Ecto neural progenitor cell (in vitro differentiated cells): ENCODE measurements around the gene KRTAP10-2.
"Not testable (repeated sequence)": the region's sequence is repeated elsewhere in the genome, so short reads cannot be mapped to it uniquely, and the experiment has no call there.

Source experiments
- DNase-seq: peaks from one replicate; pipeline ENCODE4 v3.0.0-alpha.2; 2018; ENCODE audit warnings: low spot score

KRTAP10-2 gene, protein sequence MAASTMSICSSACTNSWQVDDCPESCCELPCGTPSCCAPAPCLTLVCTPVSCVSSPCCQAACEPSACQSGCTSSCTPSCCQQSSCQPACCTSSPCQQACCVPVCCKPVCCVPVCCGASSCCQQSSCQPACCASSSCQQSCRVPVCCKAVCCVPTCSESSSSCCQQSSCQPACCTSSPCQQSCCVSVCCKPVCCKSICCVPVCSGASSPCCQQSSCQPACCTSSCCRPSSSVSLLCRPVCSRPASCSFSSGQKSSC

DNA sequence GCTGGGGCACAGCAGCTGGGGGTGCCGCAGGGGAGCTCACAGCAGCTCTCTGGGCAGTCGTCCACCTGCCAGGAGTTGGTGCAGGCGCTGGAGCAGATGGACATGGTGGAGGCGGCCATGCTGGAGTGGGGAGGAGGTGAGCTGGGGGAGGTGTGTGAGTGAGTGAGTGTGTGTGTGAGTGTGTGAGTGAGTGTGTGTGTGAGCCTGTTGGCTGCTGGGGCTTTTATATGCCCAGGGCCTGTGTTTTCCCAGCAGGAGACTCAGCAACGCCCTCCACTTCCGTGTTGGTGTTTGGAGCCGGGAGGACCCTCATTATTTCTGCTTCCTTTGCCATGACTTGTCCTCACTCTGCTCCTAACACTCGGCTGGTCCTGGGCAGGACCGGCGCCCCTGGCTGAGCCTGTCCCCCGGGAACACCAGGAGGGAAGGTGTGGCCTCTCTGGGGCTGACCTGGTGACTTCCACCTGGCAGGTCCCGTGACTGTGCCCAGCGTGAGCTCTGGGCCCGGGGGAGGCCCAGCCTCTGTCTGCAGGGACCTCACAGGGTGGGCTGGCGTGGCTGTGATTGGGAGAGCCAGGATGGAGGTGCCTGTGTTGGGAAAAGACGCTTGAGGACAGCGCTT is at the start of gene KRTAP10-2:
Gene KRTAP10-2, minus strand, starts transcription at position 166 of the 622 bp plus-strand sequence. Its CDS starts 47 bp downstream, at position 119.
- peak; percentile 45 for DNase-seq

DNA sequence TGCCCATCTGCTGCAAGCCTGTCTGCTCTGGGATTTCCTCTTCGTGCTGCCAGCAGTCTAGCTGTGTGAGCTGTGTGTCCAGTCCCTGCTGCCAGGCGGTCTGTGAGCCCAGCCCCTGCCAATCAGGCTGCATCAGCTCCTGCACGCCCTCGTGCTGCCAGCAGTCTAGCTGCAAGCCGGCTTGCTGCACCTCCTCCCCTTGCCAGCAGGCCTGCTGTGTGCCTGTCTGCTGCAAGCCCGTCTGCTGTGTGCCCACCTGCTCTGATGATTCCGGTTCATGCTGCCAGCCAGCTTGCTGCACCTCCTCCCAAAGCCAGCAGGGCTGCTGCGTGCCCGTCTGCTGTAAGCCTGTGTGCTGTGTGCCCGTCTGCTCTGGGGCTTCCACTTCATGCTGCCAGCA is 49.8 kb upstream of the KRTAP10-2 start:
- DNase-seq: not testable (repeated sequence)

DNA sequence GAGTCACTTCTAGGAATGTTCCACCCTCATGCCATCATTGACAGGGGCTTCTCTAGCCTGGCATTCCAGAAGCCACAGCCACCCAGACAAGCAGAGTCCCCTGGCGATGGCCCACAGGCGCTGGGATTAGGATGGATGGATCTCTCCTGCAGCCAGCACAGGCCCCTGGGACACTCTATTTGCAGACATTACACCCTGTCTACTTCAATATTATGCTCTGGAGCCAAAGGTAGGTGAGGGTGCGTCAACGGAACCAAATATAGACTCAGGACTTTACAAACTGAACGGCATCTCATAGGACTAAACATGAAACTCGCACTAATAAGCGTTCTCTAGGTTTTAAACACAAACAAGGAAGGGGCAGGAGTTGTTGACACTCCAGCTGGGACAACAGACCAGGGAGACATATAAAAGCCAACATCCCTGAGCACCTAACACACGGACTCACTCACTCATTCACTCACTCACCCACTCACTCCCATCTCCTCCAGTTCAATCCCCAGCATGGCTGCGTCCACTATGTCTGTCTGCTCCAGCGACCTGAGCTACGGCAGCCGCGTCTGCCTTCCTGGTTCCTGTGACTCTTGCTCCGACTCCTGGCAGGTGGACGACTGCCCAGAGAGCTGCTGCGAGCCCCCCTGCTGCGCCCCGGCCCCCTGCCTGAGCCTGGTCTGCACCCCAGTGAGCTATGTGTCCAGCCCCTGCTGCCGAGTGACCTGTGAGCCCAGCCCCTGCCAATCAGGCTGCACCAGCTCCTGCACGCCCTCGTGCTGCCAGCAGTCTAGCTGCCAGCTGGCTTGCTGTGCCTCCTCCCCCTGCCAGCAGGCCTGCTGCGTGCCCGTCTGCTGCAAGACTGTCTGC is 49.0 kb upstream of the KRTAP10-2 start, which contains the start of gene KRTAP10-7:
Gene KRTAP10-7, plus strand, starts transcription at position 480 of the 861 bp plus-strand sequence. Its CDS starts 25 bp downstream, at position 505.
- DNase-seq: not testable (repeated sequence)

DNA sequence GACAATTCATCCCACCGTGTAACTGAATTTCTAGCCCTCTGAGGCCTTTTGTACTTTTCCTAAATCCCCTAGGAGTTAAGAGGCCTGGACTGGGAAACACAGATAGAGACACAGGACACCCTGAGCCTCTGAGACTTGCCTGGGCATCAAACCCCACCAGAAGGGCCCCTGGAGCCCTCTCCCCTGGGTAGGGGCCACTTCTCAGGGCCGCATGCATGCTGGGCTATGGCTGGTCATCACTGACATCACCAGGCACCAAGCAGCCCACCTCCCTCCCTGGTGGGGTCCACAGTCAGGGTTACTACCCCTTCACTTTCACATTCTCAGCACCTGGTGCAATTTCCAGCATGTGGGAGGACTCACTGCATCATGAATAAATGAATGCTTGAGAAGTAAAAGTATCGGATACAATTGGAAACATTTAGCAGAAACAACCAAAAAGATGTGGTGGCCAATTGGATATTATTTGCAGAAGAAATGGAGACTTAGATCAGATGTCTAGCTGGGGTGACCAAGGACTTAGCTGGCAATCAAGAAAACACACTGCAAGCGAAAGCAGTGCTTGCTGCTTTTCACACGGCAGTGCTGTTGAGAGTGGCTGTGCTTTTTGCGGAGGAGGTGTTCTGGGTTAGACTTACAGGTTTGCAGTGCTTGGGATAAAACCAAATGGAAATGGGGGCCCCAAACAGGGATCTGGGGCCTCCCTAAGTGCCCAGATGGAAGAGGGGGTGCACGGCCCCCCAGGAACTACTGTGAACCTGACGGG is 48.1 kb upstream of the KRTAP10-2 start:
- no peak for DNase-seq

DNA sequence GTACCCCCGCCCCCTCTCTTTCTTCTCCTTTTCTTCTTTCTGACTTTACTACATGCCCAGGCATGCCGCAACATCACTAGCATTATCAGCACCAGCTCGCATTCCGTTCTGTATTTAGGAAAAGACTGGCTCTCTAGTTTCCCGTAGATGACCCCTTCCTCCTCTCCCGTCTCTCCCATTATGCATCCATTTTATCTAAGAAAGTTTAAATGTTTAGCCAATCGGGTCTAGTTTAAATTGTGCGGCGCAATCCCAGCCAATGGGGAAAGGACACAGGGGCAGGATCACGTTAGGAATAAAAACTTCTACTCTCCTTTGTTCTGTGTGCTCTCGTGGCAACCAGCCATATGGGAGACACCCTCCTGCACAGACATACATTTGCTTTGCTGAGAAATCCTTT is 46.8 kb upstream of the KRTAP10-2 start:
- no peak for DNase-seq

DNA sequence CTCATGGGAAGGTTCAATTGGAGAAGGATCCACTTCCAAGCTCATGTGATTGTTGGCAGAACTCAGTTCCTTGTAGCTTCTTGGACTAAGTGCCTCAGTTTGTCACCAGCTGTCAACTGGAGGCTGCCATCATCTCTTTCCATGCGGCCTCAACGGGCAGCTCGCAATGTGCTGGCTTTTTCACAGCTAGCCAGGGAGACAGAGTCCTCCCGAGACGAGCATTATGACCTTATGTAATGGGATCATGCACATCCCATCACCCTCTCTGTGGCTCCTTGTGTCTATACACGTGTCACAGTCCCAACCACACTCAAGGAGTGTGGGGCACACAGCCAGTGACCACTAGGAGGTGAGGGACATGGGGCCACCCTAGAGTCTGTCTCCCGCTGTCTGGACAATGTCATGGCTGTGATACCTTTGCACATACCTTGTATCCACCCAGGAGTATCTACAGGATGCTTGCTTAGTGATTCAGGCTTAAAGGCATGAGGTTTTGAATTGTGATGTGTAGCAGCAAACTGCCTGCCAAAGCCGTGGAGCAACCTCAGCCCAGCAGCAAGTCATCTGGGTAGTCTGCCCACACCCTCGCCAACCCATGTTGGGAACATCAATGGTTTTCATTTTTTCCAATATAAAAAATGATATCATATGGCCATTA is 44.9 kb upstream of the KRTAP10-2 start:
- no peak for DNase-seq

DNA sequence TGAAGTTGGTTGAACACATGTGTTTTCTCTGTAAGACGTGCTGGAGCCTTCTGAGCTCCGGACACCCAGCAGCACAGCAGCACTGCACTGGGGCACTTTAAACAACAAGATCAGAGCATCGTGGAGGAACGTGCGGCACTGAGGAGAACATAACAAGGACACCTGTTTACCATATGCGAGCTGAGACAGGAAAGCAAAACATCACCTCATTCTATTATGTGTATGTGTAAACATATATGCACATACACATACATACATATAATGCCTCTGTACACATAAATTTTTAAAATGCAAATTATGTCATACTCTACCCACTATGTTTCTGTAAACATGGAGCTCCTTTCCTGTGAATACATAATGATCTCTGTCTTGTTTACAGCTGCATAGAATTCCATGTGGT is 44.2 kb upstream of the KRTAP10-2 start:
- no peak for DNase-seq

DNA sequence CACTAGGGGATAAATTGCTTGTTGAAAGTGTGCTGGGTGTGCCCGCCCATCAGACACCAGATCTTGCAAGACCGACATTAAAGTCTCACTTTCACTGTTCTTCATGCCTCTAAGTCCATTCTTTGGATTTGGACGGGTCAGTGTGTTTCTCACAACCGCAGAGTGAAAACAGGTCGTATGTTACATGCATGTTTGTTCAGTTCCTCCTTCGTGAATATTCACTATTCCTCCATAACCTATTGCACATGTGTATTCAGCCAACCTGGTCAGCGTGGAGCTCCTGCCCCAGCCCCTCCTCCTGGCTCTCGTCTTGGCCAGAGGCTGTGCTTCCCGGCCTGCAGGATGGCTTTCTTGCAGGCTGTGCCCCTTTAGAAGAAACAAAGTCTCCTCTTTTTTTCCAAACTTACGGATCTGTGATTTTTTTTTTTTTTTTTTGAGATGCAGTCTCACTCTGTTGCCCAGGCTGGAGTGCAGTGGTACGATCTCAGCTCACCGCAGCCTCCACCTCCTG is 43.2 kb upstream of the KRTAP10-2 start:
- DNase-seq: no peak

DNA sequence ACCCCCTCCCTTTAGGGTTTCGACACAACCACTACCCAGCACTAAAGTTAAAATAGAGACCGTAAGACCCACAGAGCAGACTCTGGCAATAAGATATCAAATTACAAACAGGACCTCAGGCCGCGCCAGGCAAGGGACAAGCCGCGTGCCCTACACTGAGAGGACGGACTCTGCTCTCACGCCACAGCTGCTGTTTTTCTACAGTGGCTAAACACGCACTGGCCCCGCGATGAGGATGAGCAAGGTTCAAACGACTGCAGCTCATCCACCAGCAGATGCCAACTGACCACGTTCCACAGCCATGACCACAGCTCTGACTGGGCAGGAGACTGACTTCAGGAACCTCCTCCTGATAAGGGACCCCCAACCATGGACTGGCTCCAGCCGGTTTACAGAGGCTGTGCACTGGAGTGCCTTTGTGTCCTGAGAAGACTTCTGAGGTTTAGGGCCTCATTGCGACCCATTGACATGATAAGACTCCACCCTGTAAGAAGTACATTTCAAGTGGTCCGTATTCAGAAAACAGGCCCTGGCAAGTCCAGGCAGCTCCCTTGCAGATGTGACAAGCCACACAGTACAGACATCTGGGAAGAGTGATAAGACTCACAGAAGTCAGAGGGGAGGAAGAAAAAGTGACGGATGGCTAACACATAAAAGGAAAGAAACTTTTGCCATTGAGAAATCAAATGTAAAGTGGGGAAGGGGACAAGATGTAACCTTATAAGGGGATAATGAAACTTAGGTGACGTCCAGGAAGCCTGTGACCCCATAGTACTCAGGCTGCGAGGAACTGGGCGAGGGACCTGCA is 42.5 kb upstream of the KRTAP10-2 start:
- DNase-seq: peak; percentile 44

DNA sequence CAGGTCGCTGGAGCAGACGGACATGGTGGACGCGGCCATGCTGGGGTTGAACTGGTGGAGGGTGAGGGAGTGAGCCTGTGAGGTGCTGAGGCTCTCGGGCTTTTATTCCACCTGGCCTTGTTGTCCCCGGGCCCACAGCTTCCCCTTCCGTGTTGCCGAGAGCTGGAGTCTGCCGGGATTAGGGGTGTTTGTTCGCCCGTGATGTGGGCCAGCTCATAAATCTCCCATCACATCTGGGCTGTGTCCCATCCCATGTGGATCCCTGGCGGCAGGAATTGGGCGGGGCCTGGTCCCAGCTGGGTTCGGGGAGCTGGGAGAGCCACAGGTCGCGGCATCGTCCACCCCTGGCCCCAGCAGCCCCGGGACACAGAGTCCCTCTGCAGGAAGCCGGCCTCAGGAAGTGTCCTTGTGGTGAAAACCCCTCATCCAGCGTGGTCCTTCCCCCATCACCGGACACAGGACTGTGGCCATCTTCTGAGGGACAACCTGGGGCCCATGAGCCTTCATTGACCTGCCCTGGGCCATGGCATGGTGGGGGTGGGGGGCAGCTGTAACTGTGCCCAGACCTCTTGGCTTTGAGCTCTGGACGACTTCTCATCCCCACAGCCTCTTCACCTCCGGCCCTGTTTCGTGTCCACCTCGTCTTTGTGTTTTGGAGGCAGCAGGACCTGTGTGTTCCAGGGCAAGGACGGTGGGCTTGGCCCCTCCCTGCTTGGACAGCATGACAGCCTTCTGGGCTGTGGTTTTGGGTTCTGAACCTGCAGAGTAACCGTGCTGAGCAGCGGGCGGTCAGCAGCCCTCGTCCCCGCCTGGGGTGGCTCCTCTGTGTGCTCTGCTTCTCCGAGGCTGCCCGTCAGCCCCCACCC is 41.4 kb upstream of the KRTAP10-2 start, which contains the start of gene KRTAP10-6:
Gene KRTAP10-6, minus strand, starts transcription at position 60 of the 866 bp plus-strand sequence. Its CDS starts 21 bp downstream, at position 39.
- DNase-seq: peak; percentile 43

DNA sequence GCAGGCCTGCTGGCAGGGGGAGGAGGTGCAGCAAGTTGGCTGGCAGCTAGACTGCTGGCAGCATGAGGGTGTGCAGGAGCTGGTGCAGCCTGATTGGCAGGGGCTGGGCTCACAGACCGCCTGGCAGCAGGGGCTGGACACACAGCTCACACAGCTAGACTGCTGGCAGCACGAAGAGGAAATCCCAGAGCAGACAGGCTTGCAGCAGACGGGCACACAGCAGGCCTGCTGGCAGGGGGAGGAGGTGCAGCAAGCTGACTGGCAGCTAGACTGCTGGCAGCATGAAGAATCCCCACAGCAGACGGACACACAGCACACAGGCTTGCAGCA is 40.5 kb upstream of the KRTAP10-2 start:
- DNase-seq: not testable (repeated sequence)

DNA sequence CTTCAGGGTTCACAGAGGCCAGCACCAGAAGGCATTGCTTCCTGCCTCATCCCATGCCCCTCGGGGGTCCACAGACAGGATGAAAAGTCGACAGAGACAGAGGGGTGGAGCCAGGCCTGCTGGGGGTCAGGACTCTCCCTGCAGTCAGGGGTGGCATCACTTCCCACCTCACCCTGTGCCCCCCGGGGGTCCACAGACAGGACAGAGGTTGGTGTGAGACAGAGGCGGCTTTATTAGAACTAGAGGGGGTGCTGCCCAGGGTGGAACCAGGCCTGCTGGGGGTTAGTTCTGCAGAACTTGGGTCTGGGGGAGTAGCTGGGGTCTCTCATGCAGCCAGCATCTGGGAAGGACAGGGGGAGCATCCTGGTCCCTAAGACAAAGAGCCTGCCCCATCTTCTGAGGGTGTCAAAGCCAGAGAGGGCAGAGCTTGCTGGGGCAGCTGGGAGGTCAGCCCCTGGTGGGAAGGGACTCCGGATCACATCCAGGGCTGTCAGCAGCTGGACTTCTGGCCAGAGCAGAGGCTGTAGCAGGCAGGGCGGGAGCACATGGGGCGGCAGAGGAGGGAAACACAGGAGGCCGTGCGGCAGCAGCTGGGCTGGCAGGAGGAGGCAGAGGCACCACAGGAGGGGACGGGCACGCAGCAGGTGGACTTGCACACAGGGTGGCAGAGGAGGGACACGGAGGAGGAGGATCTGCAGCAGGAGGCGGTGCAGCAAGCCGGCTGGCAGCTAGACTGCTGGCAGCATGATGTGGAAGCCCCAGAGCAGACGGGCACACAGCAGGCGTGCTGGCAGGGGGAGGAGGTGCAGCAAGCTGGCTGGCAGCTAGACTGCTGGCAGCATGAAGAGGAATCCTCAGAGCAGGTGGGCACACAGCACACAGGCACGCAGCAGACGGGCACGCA is 39.8 kb upstream of the KRTAP10-2 start:
- DNase-seq: peak; percentile 27

DNA sequence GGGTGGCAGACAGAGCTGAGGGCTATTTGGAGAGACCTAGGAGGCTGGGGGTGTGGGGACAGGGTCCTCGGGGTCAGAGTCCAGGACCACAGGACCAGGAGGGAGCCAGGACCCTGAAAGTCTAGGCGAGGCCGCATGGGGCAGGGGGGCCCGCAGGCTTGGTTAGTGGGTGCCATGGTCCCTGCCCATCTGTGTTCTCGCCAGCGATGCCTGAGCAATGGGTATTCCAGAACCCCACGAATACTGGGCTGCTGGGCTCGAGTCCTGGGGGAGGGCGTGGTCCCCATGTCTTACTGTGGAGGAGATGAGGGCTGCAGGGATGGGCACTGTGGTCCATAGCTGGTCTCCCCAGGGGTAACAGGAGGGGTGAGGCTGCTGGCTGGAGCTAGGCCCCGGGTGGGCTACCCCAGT is 39.0 kb upstream of the KRTAP10-2 start:
- DNase-seq: no peak

DNA sequence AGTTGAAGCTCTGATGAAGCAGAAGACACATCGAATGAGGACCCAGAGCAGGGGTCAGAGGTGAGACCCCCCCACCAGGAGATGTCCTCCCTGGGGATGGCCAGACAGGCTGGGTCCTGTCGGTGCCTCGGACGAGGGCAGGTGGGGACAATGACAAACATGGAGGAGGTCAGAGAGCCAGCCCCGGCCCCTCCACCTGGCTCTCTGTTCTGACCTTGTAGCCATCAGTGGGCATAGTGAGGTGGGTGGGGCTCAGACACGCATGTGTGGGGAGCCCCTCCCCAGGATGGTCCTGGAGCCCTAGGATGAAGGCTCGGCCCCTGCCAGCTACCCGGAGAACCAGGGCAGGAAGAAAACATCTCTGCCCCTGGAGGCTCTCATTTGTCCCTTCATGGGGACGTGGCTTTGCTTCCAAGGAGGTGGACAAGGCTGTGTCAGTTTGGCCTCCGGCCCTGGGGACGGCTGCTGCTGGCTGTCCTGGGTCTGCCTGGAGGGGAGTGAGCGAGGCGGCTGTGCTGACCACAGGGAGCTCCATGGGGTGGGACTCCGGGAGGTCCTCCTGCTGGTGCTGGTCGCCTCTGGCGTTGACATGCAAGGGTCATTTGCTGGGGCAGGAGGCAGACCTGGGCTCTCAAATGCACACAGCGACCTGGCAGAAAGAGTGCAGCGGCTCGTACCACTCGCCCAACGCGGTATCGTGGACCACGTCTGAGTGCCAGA is 38.4 kb upstream of the KRTAP10-2 start:
- DNase-seq: peak; percentile 45

DNA sequence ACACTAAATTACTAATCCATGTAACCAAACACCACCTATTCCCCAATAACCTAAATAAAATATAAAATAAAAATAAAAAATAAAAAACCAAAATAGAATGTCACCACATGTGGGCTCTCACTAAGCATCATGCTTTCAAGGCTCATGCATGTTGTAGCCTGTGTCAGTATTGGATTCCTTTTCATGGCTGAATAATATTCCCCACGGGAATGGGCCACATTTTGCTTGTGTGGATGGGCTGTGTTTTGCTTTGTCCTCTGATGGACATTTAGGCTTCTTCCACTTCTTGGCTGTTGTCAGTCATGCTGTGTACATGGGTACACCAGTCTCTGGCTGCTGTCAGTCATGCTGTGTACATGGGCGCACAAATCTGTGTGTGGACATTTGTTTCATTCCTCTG is 37.8 kb upstream of the KRTAP10-2 start:
- no peak for DNase-seq

DNA sequence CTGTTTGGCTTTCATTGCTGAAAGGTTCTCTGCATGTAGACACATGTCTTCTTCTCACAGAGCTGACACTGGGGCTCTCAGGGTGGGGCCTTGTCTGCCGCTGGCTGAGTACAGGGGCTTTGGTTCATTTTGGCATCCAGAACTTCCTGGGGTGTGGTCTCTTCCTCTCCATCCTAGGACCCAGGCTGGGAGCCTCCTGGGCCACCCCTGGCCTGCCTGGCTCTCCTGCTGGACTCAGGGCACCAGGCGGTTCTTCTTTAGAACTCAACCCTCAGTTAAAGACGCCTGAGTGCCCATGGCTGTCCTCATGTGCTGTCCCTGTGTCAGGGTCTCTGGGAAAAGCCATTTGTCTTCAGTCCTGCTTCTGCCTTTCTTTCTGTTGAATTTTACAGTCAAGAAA is 34.6 kb upstream of the KRTAP10-2 start:
- no peak for DNase-seq

DNA sequence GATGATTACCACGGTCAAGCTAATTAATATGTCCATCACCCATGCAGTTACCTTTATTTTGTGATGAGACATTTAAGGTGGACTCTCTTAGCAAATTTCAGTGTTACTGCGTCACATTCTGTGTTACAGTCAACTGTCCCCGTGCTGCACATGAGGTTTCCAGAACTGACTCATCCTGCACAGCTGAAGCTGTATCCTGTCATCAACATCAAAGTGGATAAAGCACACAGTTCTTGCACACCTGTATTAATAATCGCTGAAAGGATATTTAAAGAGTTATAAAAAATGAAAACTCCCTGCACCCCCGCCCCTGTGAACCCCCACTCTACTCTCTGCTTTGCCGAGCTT is 32.5 kb upstream of the KRTAP10-2 start:
- no peak for DNase-seq
